ENCODE measurements around the gene LMAN2.
A peak's percentile ranks its signal among the peaks of the same experiment; 100 is the strongest.

LMAN2 gene

DNA sequence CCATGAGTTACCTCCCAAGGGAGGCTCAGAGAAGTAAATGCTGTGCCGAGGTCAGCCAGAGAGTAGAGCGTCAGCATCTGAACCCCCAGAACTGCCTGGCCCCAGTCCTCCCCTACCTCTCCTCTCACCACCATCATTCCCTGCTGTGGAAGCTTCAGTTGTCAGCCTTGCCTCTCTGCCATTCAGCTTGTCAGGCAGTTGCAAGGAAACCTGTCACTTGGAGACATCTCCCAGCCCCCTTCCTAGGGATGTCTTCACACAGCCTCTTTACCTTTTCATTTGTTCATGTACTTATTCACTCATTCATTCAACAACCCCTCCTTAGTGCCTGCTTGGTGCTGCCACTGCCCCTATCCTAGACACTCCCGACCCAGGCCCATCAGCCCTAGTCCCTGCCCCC, 8.4 kb upstream of the LMAN2 start:
- H3K4me2 ChIP-seq (ENCODE audit: low read length) = peak overlapping the region; percentile 81; the same call in 1 of the 2 replicates
- H3F3A ChIP-seq (ENCODE audit: insufficient read depth, low read length) = no peaks in the 10 kb centered on the region
- no peak overlapping the region for H2AFZ ChIP-seq (ENCODE audit: low read length)
- H3K79me2 ChIP-seq (ENCODE audit: insufficient read depth, low read length) = no peaks in the 10 kb centered on the region
- peak overlapping the region; percentile 13; the same call in 1 of the 2 replicates for H3K9ac ChIP-seq (ENCODE audit: low read length)
- H3K27me3 ChIP-seq (ENCODE audit: insufficient read depth, low read length) = no peaks in the 10 kb centered on the region
- H3K36me3 ChIP-seq (ENCODE audit: insufficient read depth, low read length) = no peaks in the 10 kb centered on the region
- no peaks in the 10 kb centered on the region for H4K20me1 ChIP-seq (ENCODE audit: insufficient read depth, low read length)
- peak overlapping the region; percentile 84 for H3K27ac ChIP-seq (ENCODE audit: low read depth, low read length, poor library complexity, severe bottlenecking)
- no peaks in the 10 kb centered on the region for H3K9me3 ChIP-seq (ENCODE audit: low read length)
- H3K4me3 ChIP-seq (ENCODE audit: low read depth, low read length, poor library complexity, severe bottlenecking) = peak overlapping the region; percentile 70
- H3K4me1 ChIP-seq (ENCODE audit: insufficient read depth, low read length, severe bottlenecking) = peaks cover 69% of the 10 kb centered on the region
- H3K9me2 ChIP-seq (ENCODE audit: low read depth, low read length) = no peaks in the 10 kb centered on the region
- no peak for TF ChIP-seq EZH2 (IDR thresholded peaks at IDR 0.05; ENCODE audit: borderline replicate concordance, low read length)
- TF ChIP-seq, protein P1, sequence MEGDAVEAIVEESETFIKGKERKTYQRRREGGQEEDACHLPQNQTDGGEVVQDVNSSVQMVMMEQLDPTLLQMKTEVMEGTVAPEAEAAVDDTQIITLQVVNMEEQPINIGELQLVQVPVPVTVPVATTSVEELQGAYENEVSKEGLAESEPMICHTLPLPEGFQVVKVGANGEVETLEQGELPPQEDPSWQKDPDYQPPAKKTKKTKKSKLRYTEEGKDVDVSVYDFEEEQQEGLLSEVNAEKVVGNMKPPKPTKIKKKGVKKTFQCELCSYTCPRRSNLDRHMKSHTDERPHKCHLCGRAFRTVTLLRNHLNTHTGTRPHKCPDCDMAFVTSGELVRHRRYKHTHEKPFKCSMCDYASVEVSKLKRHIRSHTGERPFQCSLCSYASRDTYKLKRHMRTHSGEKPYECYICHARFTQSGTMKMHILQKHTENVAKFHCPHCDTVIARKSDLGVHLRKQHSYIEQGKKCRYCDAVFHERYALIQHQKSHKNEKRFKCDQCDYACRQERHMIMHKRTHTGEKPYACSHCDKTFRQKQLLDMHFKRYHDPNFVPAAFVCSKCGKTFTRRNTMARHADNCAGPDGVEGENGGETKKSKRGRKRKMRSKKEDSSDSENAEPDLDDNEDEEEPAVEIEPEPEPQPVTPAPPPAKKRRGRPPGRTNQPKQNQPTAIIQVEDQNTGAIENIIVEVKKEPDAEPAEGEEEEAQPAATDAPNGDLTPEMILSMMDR (IDR thresholded peaks at IDR 0.05; ENCODE audit: low read length) = no peak

DNA sequence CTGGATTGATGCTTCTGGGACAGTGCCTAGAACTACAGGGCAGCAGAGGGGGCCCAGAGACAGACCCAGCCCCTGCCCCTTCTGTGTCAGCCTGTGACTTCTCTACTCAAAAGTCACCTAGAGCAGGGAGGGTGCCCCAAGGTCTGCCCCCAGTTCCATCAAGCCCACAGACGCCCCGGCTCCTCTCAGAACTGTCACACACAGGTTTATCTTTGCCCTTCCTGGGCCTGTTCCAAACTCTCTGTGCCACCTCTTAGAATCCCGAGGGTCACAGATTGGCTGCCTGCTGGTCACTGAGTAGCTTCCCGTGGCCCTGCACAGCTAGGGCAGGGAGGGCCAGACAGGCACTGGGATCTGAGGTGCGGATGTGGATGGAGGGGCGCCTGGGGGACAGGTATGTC, 8.0 kb upstream of the LMAN2 start:
- no peaks in the 10 kb centered on the region for H3K36me3 ChIP-seq (ENCODE audit: insufficient read depth, low read length)
- no peaks in the 10 kb centered on the region for H3K9me2 ChIP-seq (ENCODE audit: low read depth, low read length)
- H3K27me3 ChIP-seq (ENCODE audit: insufficient read depth, low read length) = no peaks in the 10 kb centered on the region
- no peak overlapping the region for H2AFZ ChIP-seq (ENCODE audit: low read length)
- peak overlapping the region; percentile 81; the same call in 1 of the 2 replicates for H3K4me2 ChIP-seq (ENCODE audit: low read length)
- no peaks in the 10 kb centered on the region for H3K79me2 ChIP-seq (ENCODE audit: insufficient read depth, low read length)
- H3K9ac ChIP-seq (ENCODE audit: low read length) = peak overlapping the region; percentile 13; the same call in 1 of the 2 replicates
- no peaks in the 10 kb centered on the region for H3K9me3 ChIP-seq (ENCODE audit: low read length)
- H3F3A ChIP-seq (ENCODE audit: insufficient read depth, low read length) = no peaks in the 10 kb centered on the region
- peaks cover 69% of the 10 kb centered on the region for H3K4me1 ChIP-seq (ENCODE audit: insufficient read depth, low read length, severe bottlenecking)
- peak overlapping the region; percentile 84 for H3K27ac ChIP-seq (ENCODE audit: low read depth, low read length, poor library complexity, severe bottlenecking)
- no peaks in the 10 kb centered on the region for H4K20me1 ChIP-seq (ENCODE audit: insufficient read depth, low read length)
- no peak for TF ChIP-seq EZH2 (IDR thresholded peaks at IDR 0.05; ENCODE audit: borderline replicate concordance, low read length)
- TF ChIP-seq, protein P1 (IDR thresholded peaks at IDR 0.05; ENCODE audit: low read length) = no peak
- H3K4me3 ChIP-seq (ENCODE audit: low read depth, low read length, poor library complexity, severe bottlenecking) = peak overlapping the region; percentile 70

DNA sequence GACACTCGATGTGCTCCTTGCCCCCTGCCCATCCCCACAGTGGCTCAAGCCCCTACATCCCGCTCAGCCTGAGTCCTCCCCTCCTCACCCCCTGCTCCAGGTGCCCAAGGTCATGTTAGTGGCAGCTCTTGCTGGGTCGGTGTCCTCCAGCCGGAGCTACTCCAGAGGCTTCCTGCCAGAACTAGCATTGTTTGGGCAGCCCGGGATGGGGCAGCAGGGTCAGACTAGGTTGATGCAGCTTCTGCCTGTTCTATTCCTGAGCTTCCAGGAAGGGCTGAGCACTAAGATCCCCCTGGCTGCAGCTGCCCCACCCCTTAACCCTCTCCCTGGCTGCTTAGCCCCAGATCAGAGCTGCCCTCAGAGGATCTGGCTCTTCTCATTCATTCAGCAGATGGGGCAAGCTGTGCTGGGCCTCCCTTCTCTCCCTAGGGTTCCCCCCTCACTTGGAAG, 6.9 kb upstream of the LMAN2 start:
- H4K20me1 ChIP-seq (ENCODE audit: insufficient read depth, low read length) = no peaks in the 10 kb centered on the region
- TF ChIP-seq EZH2 (IDR thresholded peaks at IDR 0.05; ENCODE audit: borderline replicate concordance, low read length) = no peak
- TF ChIP-seq, protein P1 (IDR thresholded peaks at IDR 0.05; ENCODE audit: low read length) = no peak
- H3F3A ChIP-seq (ENCODE audit: insufficient read depth, low read length) = no peaks in the 10 kb centered on the region
- peaks cover 65% of the 10 kb centered on the region for H3K4me1 ChIP-seq (ENCODE audit: insufficient read depth, low read length, severe bottlenecking)
- no peak overlapping the region for H2AFZ ChIP-seq (ENCODE audit: low read length)
- H3K9me3 ChIP-seq (ENCODE audit: low read length) = no peaks in the 10 kb centered on the region
- H3K27ac ChIP-seq (ENCODE audit: low read depth, low read length, poor library complexity, severe bottlenecking) = peak overlapping the region; percentile 84
- peak overlapping the region; percentile 70 for H3K4me3 ChIP-seq (ENCODE audit: low read depth, low read length, poor library complexity, severe bottlenecking)
- no peaks in the 10 kb centered on the region for H3K36me3 ChIP-seq (ENCODE audit: insufficient read depth, low read length)
- H3K9me2 ChIP-seq (ENCODE audit: low read depth, low read length) = no peaks in the 10 kb centered on the region
- no peaks in the 10 kb centered on the region for H3K79me2 ChIP-seq (ENCODE audit: insufficient read depth, low read length)
- H3K4me2 ChIP-seq (ENCODE audit: low read length) = peak overlapping the region; percentile 81
- no peaks in the 10 kb centered on the region for H3K27me3 ChIP-seq (ENCODE audit: insufficient read depth, low read length)
- H3K9ac ChIP-seq (ENCODE audit: low read length) = peak overlapping the region; percentile 73
